ENCODE results near the gene AGTRAP. TPM values are rescaled to one million over a fixed set of nuclear protein-coding genes. Genes with fewer than 3 reads are reported as not detected.
A peak's percentile ranks its signal among the peaks of the same experiment; 100 is the strongest.

The AGTRAP gene, protein sequence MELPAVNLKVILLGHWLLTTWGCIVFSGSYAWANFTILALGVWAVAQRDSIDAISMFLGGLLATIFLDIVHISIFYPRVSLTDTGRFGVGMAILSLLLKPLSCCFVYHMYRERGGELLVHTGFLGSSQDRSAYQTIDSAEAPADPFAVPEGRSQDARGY
- total RNA-seq (10 to 100 TPM; 24.5 to 53.2 (median 31.1) TPM), polyA plus RNA-seq (10 to 100 TPM in 1 of 2 donors, 1 to 10 TPM in 1; 5.9 to 38.2 TPM)
- long read RNA-seq, donor 1, transcript AGTRAP-201 (5 exons, 1,107 nt): major isoform, 63 of 106 reads
- long read RNA-seq, donor 1, transcript AGTRAP-203 (5 exons, 1,100 nt): minor isoform, 13 of 106 reads
- long read RNA-seq, donor 1, partial matches to known transcripts: 5 of 106 reads
- long read RNA-seq, donor 1, other reads (novel, unspliced or antisense): 17 of 106 reads
- long read RNA-seq, donor 2, transcript AGTRAP-203 (5 exons, 1,100 nt): minor isoform, 6 of 70 reads
- long read RNA-seq, donor 2, transcript AGTRAP-201 (5 exons, 1,107 nt): major isoform, 36 of 70 reads
- long read RNA-seq, donor 2, partial matches to known transcripts: 24 of 70 reads
- long read RNA-seq, donor 2, other reads (novel, unspliced or antisense): 0 of 70 reads
- long read RNA-seq, donor 3, transcript AGTRAP-201 (5 exons, 1,107 nt): major isoform, 51 of 91 reads
- long read RNA-seq, donor 3, transcript AGTRAP-203 (5 exons, 1,100 nt): minor isoform, 13 of 91 reads
- long read RNA-seq, donor 3, partial matches to known transcripts: 5 of 91 reads
- long read RNA-seq, donor 3, other reads (novel, unspliced or antisense): 18 of 91 reads

DNA sequence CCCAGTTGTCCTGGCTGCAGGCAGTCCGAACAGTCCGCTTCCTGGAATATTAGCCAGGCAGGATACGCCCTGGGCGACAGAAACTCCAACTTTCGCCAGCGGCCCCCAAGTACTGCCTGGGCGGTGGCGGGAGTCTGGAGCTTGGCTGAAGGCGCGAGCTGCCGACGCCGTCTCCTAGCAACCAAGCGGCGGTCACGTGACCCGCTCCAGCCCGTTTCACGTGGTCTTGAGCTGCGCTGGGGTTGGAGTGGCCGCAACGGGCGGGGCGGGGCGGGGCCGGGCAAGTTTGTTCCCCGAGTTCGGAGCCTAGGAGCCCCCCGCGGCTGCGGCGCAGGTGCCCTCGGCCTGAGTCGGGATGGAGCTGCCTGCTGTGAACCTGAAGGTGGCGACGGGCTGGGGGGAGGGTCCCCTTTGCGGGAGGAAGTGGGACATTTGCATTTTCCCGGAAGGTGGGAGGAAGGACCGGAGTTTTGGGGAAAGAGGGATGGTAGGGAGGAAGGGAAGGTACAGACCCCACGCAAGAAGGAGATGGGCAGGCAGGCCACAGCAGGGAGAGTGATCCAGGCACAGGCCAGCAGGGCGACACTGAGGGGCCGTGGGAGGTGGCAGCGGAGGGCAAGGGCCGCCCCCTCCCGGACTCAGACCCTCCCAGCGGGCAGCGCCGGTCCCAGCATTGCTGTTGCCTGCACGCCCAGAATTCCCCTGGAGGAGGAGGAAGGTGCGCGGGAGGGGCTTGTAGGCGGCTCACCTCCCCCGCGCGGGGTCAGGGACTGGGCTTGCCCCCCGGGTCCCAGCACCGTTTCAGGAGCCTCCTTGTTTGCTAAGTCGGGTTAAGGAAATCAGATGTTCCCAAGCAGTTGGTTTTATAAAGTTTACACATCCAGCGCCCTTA is at the start of gene AGTRAP:
Gene AGTRAP, plus strand, starts transcription at position 283 of the 892 bp plus-strand sequence. Its CDS starts 73 bp downstream, at position 356.
- Histone ChIP-seq H3K36me3 (no peaks in the 10 kb centered on the region), H3K27ac (peak within 1 kb of the TSS; percentile 61 to 86), H3K4me1 (ENCODE audit: insufficient read depth) (peaks cover 12% of the 10 kb centered on the region), H3K4me3 (peak within 1 kb of the TSS; percentile 69), H3K9me3 (no peaks in the 10 kb centered on the region), H3K27me3 (no peaks in the 10 kb centered on the region)
- TF ChIP-seq POLR2A (IDR thresholded peaks at IDR 0.05): peak; percentile 59
- TF ChIP-seq EP300 (IDR thresholded peaks at IDR 0.05): no peak
- TF ChIP-seq, protein P1, sequence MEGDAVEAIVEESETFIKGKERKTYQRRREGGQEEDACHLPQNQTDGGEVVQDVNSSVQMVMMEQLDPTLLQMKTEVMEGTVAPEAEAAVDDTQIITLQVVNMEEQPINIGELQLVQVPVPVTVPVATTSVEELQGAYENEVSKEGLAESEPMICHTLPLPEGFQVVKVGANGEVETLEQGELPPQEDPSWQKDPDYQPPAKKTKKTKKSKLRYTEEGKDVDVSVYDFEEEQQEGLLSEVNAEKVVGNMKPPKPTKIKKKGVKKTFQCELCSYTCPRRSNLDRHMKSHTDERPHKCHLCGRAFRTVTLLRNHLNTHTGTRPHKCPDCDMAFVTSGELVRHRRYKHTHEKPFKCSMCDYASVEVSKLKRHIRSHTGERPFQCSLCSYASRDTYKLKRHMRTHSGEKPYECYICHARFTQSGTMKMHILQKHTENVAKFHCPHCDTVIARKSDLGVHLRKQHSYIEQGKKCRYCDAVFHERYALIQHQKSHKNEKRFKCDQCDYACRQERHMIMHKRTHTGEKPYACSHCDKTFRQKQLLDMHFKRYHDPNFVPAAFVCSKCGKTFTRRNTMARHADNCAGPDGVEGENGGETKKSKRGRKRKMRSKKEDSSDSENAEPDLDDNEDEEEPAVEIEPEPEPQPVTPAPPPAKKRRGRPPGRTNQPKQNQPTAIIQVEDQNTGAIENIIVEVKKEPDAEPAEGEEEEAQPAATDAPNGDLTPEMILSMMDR (IDR thresholded peaks at IDR 0.05): peak in 2 of 3 donors; percentile 15 to 34
- intact Hi-C loops (cut with DNase I): loop anchor here in 2 of 4 donors (5.0 to 10.0 kb wide), 2 partner anchors 51 to 59 kb away; no protein-coding TSS in a partner anchor
- peak; percentile 96 to 99 (median 98) for DNase-seq
- 0 to 1% (median 1%) methylated on average over 51 to 59 of the region's 59 CpGs for WGBS, 3 donors

DNA sequence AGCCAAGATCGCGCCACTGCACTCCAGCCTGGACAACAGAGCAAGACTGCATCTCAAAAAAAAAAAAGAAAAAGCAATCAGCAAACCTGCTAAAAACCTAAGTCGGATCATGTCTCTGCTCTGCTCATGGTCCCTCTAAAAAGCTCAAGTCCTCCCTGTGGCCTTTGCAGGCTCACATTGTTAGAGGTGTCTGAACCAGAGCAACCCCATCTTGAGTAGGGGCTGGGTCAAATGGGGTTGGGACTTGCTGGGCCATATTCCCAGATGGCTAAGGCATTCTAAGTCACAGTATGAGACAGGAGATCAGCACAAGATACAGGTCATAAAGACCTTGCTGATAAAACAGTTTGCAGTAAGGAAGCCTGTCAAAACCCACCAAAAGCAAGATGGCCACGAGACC is 47.4 kb upstream of the AGTRAP start:
- H3K27me3 ChIP-seq: no peaks in the 10 kb centered on the region

DNA sequence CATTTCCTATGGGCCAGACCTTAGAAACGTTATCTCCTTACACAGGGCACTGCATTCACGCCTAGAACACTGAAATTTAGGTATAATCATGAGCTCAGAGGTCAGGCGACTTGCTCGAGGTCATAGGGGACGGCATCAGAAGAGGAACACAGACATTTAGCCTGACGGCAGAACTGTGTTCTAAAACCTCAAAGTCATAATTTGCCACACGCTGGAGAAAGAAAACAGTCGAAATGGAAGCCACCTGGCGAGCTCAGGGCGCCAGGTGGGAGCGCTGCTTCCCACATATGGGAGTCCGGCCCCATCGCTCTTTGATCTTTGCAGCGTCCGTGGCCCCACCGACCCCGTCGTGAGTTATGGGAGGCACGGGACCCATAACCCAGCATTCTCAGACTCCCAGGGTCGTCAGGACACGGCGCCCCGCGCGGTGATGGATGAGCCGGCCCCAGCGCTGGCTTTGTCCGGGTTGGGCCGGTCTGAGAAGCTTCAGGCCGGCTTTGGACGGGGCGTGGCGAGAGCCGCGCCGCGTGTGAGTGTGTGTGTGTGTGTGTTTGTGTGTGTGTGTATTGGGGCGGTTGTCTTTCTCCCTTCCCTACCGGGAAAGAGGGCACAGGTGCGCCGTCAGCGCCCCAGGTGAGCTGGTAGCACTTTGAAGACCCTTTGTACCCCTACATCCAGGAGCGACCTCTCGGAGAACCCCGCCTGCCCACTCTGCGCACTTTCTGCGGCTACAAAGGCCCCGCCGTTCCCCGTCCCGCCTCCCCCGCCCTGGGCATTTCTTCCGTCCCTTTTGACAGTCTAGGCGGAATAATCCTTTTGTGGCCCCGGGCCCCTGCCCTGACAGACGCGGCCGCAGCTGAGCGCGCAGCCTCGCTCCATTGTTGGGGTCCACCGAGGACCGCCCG is 45.3 kb upstream of the AGTRAP start:
- intact Hi-C loops (cut with DNase I): no loop called here
- 2 to 3% (median 2%) methylated on average over 60 to 64 of the region's 64 CpGs for WGBS, 3 donors
- no peaks in the 10 kb centered on the region for H3K27me3 ChIP-seq
- no peaks in the 10 kb centered on the region for H3K36me3 ChIP-seq
- DNase-seq: no peak
- TF ChIP-seq POLR2A (IDR thresholded peaks at IDR 0.05): no peak
- TF ChIP-seq, protein P1 (IDR thresholded peaks at IDR 0.05): no peak
- no peak for TF ChIP-seq EP300 (IDR thresholded peaks at IDR 0.05)
- no peak overlapping the region for H3K4me3 ChIP-seq
- H3K9me3 ChIP-seq: no peaks in the 10 kb centered on the region
- no peaks in the 10 kb centered on the region for H3K4me1 ChIP-seq (ENCODE audit: insufficient read depth)
- no peak overlapping the region for H3K27ac ChIP-seq

More for the DNA sequence above, 47.4 kb upstream of the AGTRAP start:
- no peaks in the 10 kb centered on the region for H3K36me3 ChIP-seq
- WGBS, 3 donors: 92 to 96% (median 94%) methylated on average over 4 of the region's 4 CpGs
- no peak for DNase-seq
- intact Hi-C loops (cut with DNase I): no loop called here
- H3K4me1 ChIP-seq (ENCODE audit: insufficient read depth): no peaks in the 10 kb centered on the region
- H3K4me3 ChIP-seq: no peak overlapping the region
- H3K9me3 ChIP-seq: no peaks in the 10 kb centered on the region
- no peak overlapping the region for H3K27ac ChIP-seq
- no peak for TF ChIP-seq EP300 (IDR thresholded peaks at IDR 0.05)
- TF ChIP-seq, protein P1 (IDR thresholded peaks at IDR 0.05): no peak
- TF ChIP-seq POLR2A (IDR thresholded peaks at IDR 0.05): no peak

Data from ovary (tissue), 10 donors.